GM19455 (cell line): ENCODE data around the gene BCAS3.

Experiments
- ATAC-seq: cut with Tn5 transposase; IDR thresholded peaks from one replicate; pipeline ENCODE4 v1.9.1; 2021; ENCODE audit not compliant: unreplicated experiment

The BCAS3 gene

DNA sequence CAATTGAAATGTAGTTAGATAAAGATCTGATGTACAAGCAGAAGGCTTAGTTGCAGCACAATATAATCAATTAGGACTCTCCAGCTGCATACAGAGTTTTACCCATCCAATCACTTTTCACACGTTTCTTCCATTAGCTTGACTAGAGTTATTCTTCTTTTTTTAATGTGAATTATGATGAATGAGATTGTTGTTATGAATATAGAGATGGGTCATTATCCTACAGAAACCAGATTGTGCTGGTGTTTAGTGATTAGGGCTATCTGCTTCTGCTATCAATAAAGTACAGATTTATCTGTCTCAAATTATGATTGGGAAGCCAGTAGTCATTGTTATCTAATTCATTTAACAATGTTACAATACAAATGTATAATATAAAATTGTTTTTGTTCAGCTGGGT lies 500.6 kb downstream of the BCAS3 start:
- no peak for ATAC-seq

DNA sequence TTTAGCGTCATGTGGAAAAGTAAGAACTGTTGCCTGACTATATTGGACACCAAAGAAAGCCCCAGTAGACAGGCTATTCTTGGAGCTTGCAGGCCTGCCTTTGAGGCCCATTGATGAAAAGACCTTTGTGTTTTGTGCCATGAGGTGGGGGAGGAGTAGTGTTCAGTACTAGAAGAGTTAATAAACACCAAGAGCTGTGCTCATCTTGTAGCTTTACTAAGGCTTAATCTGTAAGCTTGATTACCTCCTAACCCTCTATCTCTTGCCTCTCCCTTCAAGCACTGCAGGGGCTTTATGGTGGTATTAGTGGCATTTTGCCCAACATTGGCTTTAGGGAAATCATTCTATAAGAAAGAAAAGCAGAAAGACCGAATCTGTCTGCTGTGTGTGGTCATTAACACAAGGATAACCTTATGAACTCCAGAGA lies 501.7 kb downstream of the BCAS3 start:
- ATAC-seq, result no peak

GRCh38 chr17:61183793-61184192 lies 506.1 kb downstream of the BCAS3 start:
- no peak for ATAC-seq

GRCh38 chr17:61185385-61185784 lies 507.7 kb downstream of the BCAS3 start:
- no peak for ATAC-seq

- ATAC-seq, result no peak
Observed at GRCh38 chr17:61187038-61187437, 509.4 kb downstream of the BCAS3 start.

- no peak for ATAC-seq
Observed at GRCh38 chr17:61188081-61188480, 510.4 kb downstream of the BCAS3 start.

DNA sequence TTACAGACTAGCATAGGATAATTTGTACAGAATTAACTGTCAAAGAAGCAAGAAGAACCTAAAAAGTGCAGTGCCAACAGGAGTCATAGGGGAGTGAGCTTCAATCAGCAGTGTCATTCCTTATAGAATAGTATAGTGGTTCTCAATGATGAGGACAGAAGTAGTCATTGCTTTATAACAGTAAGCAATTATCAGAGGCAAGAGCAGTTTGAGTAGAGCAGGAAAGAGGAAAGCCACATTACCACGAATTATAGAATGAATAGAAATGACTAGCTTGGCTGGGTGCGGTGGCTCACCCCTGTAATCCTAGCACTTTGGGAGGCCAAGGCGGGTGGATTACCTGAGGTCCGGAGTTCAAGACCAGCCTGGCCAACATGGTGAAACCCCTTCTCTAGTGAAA lies 512.3 kb downstream of the BCAS3 start:
- no peak for ATAC-seq

DNA sequence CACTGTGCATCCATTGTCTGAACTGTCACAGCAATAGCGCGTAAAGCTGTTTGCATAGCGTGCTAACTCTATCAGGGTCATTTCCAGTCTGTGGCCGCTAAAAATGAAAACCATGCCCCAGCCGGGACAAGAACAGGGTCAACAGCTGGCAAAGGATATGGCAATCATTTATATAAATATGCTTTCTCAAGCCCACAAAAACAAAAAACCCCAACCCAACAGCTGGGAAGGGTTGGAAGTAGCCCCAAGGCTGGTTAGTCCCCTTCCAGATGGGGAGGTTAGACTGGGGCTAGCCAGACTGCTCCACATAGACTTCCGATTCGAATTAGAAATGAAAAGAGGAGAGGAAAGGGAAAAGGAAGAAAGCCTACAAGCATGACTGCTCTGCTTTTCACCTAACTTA lies 518.7 kb downstream of the BCAS3 start:
- no peak for ATAC-seq

DNA sequence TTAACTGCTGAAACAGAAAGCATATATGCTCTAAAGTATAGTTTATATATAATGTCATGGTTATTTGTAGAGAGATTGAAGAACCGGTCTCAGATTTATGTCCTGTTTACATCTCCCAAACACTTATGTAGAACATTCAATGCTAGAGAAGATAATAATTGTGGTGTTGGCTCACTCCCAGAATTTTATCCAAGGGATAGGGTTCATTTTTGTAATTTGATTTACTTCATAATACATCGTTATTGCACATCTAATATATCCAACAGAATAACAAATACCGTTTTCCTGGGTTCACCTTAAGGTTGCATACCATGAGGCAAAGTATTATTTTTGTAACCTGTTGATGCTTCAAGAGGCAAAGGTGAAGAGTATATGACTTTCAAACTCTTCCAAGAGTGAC lies 519.1 kb downstream of the BCAS3 start:
- no peak for ATAC-seq

GRCh38 chr17:61199431-61200338 lies 522.0 kb downstream of the BCAS3 start:
- ATAC-seq, result no peak

- ATAC-seq, result no peak
Observed at GRCh38 chr17:61200339-61200715, 522.7 kb downstream of the BCAS3 start.

DNA sequence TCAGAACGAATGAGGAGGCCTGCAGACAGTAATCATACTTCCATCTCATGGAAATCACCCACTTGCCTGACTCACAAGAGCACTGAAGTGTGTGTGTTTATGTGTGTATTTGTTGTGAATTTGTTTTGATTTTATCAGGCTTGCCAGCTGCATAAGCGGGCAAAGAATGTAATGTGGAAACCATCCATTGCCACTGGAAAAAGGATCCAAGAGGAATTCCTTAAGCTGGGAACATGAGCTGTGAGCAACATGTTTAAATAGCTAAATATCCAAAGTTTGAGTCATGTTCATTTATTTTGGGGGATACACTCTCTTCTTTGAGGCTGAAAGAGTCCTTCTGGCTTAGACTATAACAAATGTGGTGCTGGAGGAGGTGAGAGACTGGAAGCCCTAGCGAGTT lies 523.6 kb downstream of the BCAS3 start:
- no peak for ATAC-seq

GRCh38 chr17:61202564-61202963 lies 524.9 kb downstream of the BCAS3 start:
- ATAC-seq, result no peak

GRCh38 chr17:61203671-61204131 lies 526.0 kb downstream of the BCAS3 start:
- no peak for ATAC-seq

DNA sequence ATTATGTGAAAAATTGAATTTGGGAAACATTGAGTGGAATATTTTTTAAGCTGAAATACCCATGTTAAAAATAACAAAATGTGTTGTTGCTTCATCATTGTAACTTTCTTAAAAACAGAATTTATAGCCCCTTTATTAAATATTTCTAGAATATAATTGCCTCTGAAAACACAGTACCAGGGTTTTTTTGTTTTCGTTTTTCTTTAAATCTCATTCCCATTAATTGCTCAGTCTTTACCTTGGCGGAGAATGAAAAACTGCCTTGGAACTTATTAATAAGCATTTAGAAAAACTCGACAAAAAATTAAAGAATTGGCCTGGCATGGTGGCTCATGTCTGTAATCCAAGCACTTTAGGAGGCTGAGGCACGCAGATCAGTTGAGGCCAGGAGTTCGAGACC lies 526.8 kb downstream of the BCAS3 start:
- ATAC-seq, result no peak

GRCh38 chr17:61205401-61205800 lies 527.8 kb downstream of the BCAS3 start:
- ATAC-seq, result no peak

DNA sequence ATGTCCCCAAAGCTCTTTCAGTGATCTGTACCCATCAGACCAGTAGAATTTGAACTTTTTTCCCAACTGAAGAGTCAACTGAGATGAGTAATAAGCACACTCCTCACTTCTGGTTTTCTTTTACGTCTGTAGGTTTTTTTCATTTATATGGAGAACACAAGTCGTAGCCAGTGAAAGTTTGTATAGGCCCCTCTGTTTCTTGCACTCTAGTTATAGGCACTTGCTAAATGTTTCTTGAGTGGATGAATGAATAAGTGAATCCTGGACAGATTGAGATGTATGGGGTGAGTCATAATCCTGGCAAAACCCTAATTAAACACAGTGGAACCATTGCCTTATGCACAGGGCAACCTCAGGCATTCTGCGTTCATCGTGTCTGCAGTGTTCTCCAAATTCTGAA lies 528.3 kb downstream of the BCAS3 start:
- ATAC-seq, result no peak

DNA sequence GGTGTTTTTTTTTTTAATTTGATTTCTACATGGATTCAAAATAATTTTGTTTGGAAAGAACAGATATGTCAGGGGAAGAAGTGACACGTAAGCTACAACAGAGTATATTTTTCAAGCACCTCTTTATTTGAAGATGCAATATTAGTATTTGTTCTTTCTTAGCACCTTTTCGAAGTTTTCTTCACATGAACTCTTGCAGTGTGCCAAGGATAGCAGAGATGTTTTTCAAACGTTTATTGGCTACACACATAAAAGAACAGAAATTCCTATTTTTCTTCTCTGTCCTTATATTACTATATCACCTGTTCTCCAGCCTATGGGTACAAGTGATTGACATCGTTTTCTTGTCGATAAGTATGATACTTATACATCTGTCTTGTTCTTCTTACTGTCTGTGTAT lies 529.3 kb downstream of the BCAS3 start:
- ATAC-seq, result no peak

- no peak for ATAC-seq
Observed at GRCh38 chr17:61208301-61209105, 530.9 kb downstream of the BCAS3 start.

- no peak for ATAC-seq
Observed at GRCh38 chr17:61209106-61209439, 531.4 kb downstream of the BCAS3 start.

GRCh38 chr17:61209525-61209924 lies 531.9 kb downstream of the BCAS3 start:
- ATAC-seq, result no peak

- no peak for ATAC-seq
Observed at GRCh38 chr17:61211236-61211635, 533.6 kb downstream of the BCAS3 start.
